ENCODE measurements around the gene HSD3B2. TPM values are rescaled to one million over a fixed set of nuclear protein-coding genes. Genes with fewer than 3 reads are reported as not detected.

Gene HSD3B2
- total and polyA plus RNA-seq, 2 of the 8 experiments (the other 6 are each of a cell fraction or from before 2014, with no cell fraction given) = not detected

- Histone ChIP-seq H3K36me3 (ENCODE audit: control insufficient read depth in 2 of 4, insufficient read depth in 4 of 4, low read length in 3 of 4) (no peaks in the 10 kb centered on the region), H4K20me1 (replicated peaks in 1 of 2; ENCODE audit: control insufficient read depth in 1 of 2, insufficient read depth in 2 of 2, low read length in 2 of 2) (no peaks in the 10 kb centered on the region), H2BK15ac (ENCODE audit: low read length) (no peak overlapping the region), H2AK5ac (ENCODE audit: low read depth, low read length) (no peak overlapping the region), H3K4me1 (replicated peaks in 1 of 4; ENCODE audit: control insufficient read depth in 3 of 4, insufficient read depth in 4 of 4, low read length in 3 of 4) (no peaks in the 10 kb centered on the region), H2AFZ (ENCODE audit: low read length) (no peak overlapping the region), H2BK5ac (ENCODE audit: low read depth, low read length) (no peak overlapping the region), H2BK20ac (ENCODE audit: low read length) (no peak overlapping the region), H2BK12ac (ENCODE audit: low read depth, low read length) (no peak overlapping the region), H4K5ac (ENCODE audit: insufficient read length, low read depth, low read length) (no peak overlapping the region), H3K27ac (ENCODE audit: low read depth, low read length) (no peak overlapping the region), H3K9ac (replicated peaks in 1 of 4; ENCODE audit: extremely low read depth in 1 of 4, low read depth in 3 of 4, low read length in 3 of 4) (no peak overlapping the region), H3K9me3 (ENCODE audit: insufficient read depth in 2 of 2, low read depth in 1 of 2, low read length in 1 of 2) (no peaks in the 10 kb centered on the region), H3K79me1 (ENCODE audit: low read depth, low read length) (no peaks in the 10 kb centered on the region), H3K14ac (ENCODE audit: insufficient read length) (no peak overlapping the region), H3K23me2 (ENCODE audit: low read depth, low read length) (no peaks in the 10 kb centered on the region), H3K23ac (ENCODE audit: insufficient read length) (no peak overlapping the region), H3K27me3 (replicated peaks in 1 of 4; ENCODE audit: control insufficient read depth in 3 of 4, extremely low read depth in 1 of 4, insufficient read depth in 3 of 4, low read length in 3 of 4) (no peaks in the 10 kb centered on the region), H4K91ac (replicated peaks; ENCODE audit: insufficient read length, low read length) (no peak overlapping the region), H3K4me3 (ENCODE audit: extremely low read depth in 1 of 4, insufficient read depth in 2 of 4, low read depth in 3 of 4, low read length in 4 of 4) (no peak overlapping the region), H2BK120ac (replicated peaks; ENCODE audit: low read depth, low read length) (no peak overlapping the region), H3K4me2 (ENCODE audit: insufficient read depth in 1 of 2, low read depth in 2 of 2, low read length in 2 of 2) (no peak overlapping the region), H4K8ac (ENCODE audit: extremely low read depth, insufficient read depth, low read length) (no peak overlapping the region), H3K4ac (replicated peaks; ENCODE audit: insufficient read length, low read depth, low read length) (no peak overlapping the region), H3K18ac (ENCODE audit: extremely low read depth, low read length) (no peak overlapping the region), H3K79me2 (ENCODE audit: control insufficient read depth in 1 of 2, insufficient read depth in 2 of 2, low read length in 2 of 2) (no peaks in the 10 kb centered on the region), H3K56ac (replicated peaks; ENCODE audit: insufficient read length, low read depth, low read length) (no peak overlapping the region)
- FAIRE-seq (no peak), DNase-seq (ENCODE audit: low read depth in 1 of 2, low spot score in 2 of 2) (no peak)
- POLR2A ChIA-PET (ENCODE audit: partially characterized antibody) = no interaction called here
- CTCF ChIA-PET (ENCODE audit: partially characterized antibody) = no interaction called here
- no peak for TF ChIP-seq POLR2AphosphoS5 (IDR thresholded peaks at IDR 0.05; ENCODE audit: low read depth, low read length)
- no peak for TF ChIP-seq CHD1 (IDR thresholded peaks at IDR 0.05; ENCODE audit: low read depth, low read length)
- TF ChIP-seq RFX5 (IDR thresholded peaks at IDR 0.05; ENCODE audit: borderline replicate concordance, low read depth, low read length) = no peak
Measured at GRCh38 chr1:119396982-119397381, 18.0 kb upstream of the HSD3B2 start.

Measured in H1 (cell line).